Upper lobe of right lung (tissue), 1 donor: ENCODE results near the gene LINGO3. TPM values are rescaled to one million over a fixed set of nuclear protein-coding genes. Genes with fewer than 3 reads are reported as not detected.

Experiments used
- ATAC-seq: fragments of 200-7000 bp; cut with Tn5 transposase; one replicate; pipeline ENCODE4 v1.9.1; 2020; ENCODE audit warnings: mild to moderate bottlenecking, moderate library complexity
- DNase-seq: peaks from one replicate; pipeline ENCODE4 v3.0.0-alpha.2; 2020
- H3K27ac ChIP-seq: fragments of 200-600 bp; one replicate; pipeline ENCODE4 v1.8.0; 2022
- H3K27me3 ChIP-seq: fragments of 200-600 bp; one replicate; pipeline ENCODE4 v1.8.0; 2022; ENCODE audit warnings: mild to moderate bottlenecking
- H3K36me3 ChIP-seq: fragments of 200-600 bp; one replicate; pipeline ENCODE4 v1.8.0; 2022
- H3K4me1 ChIP-seq: fragments of 200-600 bp; one replicate; pipeline ENCODE4 v1.8.0; 2022
- H3K4me3 ChIP-seq: fragments of 200-600 bp; one replicate; pipeline ENCODE4 v1.8.0; 2022; ENCODE audit warnings: mild to moderate bottlenecking
- H3K9me3 ChIP-seq: fragments of 200-600 bp; one replicate; pipeline ENCODE4 v1.8.0; 2022
- intact Hi-C: fragments of 100-400 bp; cut with DNase I; formaldehyde crosslinking; loops from one replicate; pipeline ENCODE4 v1.11.0; 2022
- total RNA-seq: library from RNA; stranded (reverse); fragmentation: NEBNext Ultra II Directional; extraction: Animal tissue kit (Norgen Biotek cat#: 25700); gene quantifications from one replicate; pipeline ENCODE4 v1.2.1, GENCODE V29; 2021
- TF ChIP-seq, protein P1 (sequence below): fragments of 200-600 bp; IDR thresholded peaks from one replicate; pipeline ENCODE4 v1.8.0; 2022; ENCODE audit warnings: antibody characterized with exemption
- donor health status: DM: no; HTN: yes; CAD: no; lungs with severe emphysema.

Gene LINGO3
- total RNA-seq, 1 donor from 2014 or later = not detected

DNA sequence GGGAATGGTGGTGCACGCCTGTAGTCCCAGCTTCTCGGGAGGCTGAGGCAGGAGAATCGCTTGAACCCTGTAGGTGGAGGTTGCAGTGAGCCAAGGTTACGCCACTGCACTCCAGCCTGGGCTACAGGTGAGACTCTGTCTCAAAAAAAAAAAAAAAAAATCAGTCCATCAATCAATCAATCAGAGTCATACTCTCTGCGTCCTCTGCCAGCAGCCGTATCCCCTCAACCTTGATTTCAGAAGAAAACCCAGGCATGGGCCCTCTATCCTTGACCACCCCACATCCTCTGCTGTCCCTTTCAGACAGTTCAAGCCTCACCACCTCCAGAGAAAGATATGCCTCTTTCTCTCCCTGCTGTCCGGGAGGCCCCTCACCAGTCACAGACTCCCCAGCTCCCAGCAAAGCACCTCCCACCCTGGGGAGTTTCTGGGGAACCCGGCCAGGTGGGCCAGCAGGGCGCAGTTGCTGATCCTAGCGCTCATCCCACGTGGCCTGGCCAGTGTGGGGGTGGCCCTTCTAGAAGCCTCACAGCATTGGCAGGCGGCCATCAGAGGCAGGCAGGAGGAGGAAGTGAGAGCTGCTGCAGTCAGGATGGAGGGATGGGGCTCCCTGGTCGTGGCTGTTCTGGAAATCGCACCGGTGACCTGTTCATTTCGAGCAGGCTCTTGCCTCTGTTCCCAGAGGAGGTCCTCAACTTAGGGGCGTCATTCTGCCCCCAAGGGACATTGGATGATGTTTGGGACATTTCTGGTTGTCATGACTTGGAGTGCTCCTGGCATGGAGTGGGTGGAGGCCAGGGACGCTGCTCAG lies 41.6 kb downstream of the LINGO3 start:
- ATAC-seq = peak; percentile 47
- peak overlapping the region; percentile 14 for H3K27ac ChIP-seq
- no peaks in the 10 kb centered on the region for H3K9me3 ChIP-seq
- peaks cover 3% of the 10 kb centered on the region for H3K36me3 ChIP-seq
- peaks cover 34% of the 10 kb centered on the region for H3K4me1 ChIP-seq
- TF ChIP-seq, protein P1, sequence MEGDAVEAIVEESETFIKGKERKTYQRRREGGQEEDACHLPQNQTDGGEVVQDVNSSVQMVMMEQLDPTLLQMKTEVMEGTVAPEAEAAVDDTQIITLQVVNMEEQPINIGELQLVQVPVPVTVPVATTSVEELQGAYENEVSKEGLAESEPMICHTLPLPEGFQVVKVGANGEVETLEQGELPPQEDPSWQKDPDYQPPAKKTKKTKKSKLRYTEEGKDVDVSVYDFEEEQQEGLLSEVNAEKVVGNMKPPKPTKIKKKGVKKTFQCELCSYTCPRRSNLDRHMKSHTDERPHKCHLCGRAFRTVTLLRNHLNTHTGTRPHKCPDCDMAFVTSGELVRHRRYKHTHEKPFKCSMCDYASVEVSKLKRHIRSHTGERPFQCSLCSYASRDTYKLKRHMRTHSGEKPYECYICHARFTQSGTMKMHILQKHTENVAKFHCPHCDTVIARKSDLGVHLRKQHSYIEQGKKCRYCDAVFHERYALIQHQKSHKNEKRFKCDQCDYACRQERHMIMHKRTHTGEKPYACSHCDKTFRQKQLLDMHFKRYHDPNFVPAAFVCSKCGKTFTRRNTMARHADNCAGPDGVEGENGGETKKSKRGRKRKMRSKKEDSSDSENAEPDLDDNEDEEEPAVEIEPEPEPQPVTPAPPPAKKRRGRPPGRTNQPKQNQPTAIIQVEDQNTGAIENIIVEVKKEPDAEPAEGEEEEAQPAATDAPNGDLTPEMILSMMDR = no peak
- H3K4me3 ChIP-seq = no peak overlapping the region
- no peaks in the 10 kb centered on the region for H3K27me3 ChIP-seq
- DNase-seq = peak; percentile 95
- intact Hi-C loops = no loop called here

GRCh38 chr19:2261438-2262172 lies 46.3 kb downstream of the LINGO3 start:
- DNase-seq (peak; percentile 68), ATAC-seq (peak; percentile 45)
- Histone ChIP-seq H3K36me3 (no peaks in the 10 kb centered on the region), H3K9me3 (no peaks in the 10 kb centered on the region), H3K4me3 (no peak overlapping the region), H3K27me3 (no peaks in the 10 kb centered on the region), H3K4me1 (peaks cover 16% of the 10 kb centered on the region), H3K27ac (no peak overlapping the region)
- TF ChIP-seq, protein P1 = peak; percentile 66
- intact Hi-C loops = no loop called here

DNA sequence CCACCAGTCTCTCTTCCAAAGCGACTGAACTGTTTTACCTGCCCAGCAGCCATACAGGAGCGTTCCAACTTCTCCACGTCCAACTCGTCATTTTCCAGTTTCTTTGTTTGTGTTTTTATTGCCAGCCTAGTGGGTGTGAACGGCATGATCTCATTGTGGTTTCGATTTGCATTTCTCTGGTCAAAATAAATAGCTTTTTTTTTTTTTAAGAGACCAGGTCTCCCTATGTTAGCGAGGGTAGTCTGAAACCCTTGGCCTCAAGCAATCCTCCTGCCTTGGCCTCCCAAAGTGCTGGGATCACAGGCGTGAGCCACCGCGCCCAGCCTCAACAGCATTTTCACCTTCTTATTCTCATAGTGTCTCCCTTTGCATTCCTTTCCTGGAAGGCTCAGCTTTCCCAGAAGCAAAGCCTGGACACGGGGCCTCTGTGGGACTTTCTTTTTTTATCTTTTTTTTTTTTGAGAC lies 47.6 kb downstream of the LINGO3 start:
- ATAC-seq = no peak
- Histone ChIP-seq H3K27me3 (no peaks in the 10 kb centered on the region), H3K27ac (no peak overlapping the region), H3K36me3 (no peaks in the 10 kb centered on the region), H3K4me1 (peaks cover 8% of the 10 kb centered on the region), H3K4me3 (no peak overlapping the region), H3K9me3 (no peaks in the 10 kb centered on the region)
- intact Hi-C loops = no loop called here
- no peak for DNase-seq
- TF ChIP-seq, protein P1 = no peak

DNA sequence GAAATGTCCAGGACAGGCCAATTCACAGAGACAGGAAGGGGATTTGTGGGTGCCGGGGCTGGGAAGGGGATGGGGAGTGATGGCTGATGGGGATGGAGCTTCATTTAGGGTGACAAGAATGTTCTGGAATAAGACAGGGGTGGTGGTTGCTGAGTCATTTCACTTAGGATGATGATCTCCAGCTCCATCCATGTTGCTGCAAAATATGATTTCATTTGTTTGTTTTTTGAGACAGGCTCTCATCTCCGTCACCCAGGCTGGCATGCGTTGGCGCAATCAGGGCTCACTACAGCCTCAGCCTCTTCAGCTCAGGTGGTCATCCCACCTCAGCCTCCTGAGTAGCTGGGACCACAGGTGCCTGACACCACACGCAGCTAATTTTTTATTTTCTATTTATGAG lies 48.6 kb downstream of the LINGO3 start:
- intact Hi-C loops = no loop called here
- DNase-seq (no peak), ATAC-seq (no peak)
- Histone ChIP-seq H3K4me1 (peaks cover 4% of the 10 kb centered on the region), H3K36me3 (no peaks in the 10 kb centered on the region), H3K9me3 (no peaks in the 10 kb centered on the region), H3K4me3 (no peak overlapping the region), H3K27me3 (no peaks in the 10 kb centered on the region), H3K27ac (no peak overlapping the region)
- TF ChIP-seq, protein P1 = no peak

Other genes starting within 250 kb of the LINGO3 start
- 58.8 TPM for gene MOB3A, start 211.8 kb downstream of the LINGO3 start, total RNA-seq
- gene IZUMO4, start 211.2 kb downstream of the LINGO3 start, total RNA-seq = 6.8 TPM
- gene AP3D1, start 156.6 kb downstream of the LINGO3 start, total RNA-seq = 109 TPM
- gene DOT1L, start 144.2 kb downstream of the LINGO3 start, total RNA-seq = 42.0 TPM
- 54.6 TPM for gene PLEKHJ1, start 71.8 kb downstream of the LINGO3 start, total RNA-seq
- gene SF3A2, start 71.3 kb downstream of the LINGO3 start, total RNA-seq = 67.1 TPM
- gene AMH, start 58.8 kb downstream of the LINGO3 start, total RNA-seq = 6.1 TPM
- gene JSRP1, start 51.7 kb downstream of the LINGO3 start, total RNA-seq = 1.1 TPM
- 4.5 TPM for gene PEAK3, start 26.0 kb downstream of the LINGO3 start, total RNA-seq
- 55.9 TPM for gene LSM7, start 20.4 kb upstream of the LINGO3 start, total RNA-seq
- 50.9 TPM for gene SPPL2B, start 20.5 kb upstream of the LINGO3 start, total RNA-seq
- gene TMPRSS9, start 52.1 kb upstream of the LINGO3 start, total RNA-seq = not detected
- 61.0 TPM for gene TIMM13, start 119.4 kb upstream of the LINGO3 start, total RNA-seq
- gene LMNB2, start 148.8 kb upstream of the LINGO3 start, total RNA-seq = 22.0 TPM
- 91.2 TPM for gene GADD45B, start 168.0 kb upstream of the LINGO3 start, total RNA-seq